PFSK-1 (cell line): ENCODE measurements around the gene SPRR4.

Source experiments
- FOXP2 ChIP-seq: optimal IDR thresholded peaks from 2 replicates; pipeline ENCODE3; 2011; ENCODE audit warnings: borderline replicate concordance, control low read depth, inconsistent platforms; ENCODE audit not compliant: insufficient read depth; ENCODE audit errors: extremely low read length, extremely low read depth
- POLR2AphosphoS5 ChIP-seq: IDR thresholded peaks from 2 replicates; pipeline ENCODE4 v1.6.1; 2012; ENCODE audit warnings: low read depth, mild to moderate bottlenecking, control low read depth, low read length, moderate library complexity
- REST ChIP-seq, 2 experiments: IDR thresholded peaks; 2 replicates each; pipeline versions ENCODE4 v1.6.1 to v1.8.0; 2011 to 2012; ENCODE audit warnings: low read depth in 2 of 2, low read length in 2 of 2, control low read depth in 1 of 2, inconsistent platforms in 1 of 2, mild to moderate bottlenecking in 1 of 2, moderate library complexity in 1 of 2; ENCODE audit not compliant: insufficient read depth in 1 of 2
- SIN3A ChIP-seq: IDR thresholded peaks from 2 replicates; pipeline ENCODE4 v1.6.1; 2012; ENCODE audit warnings: mild to moderate bottlenecking, low read length, moderate library complexity, borderline replicate concordance; ENCODE audit not compliant: insufficient read depth
- TAF1 ChIP-seq: IDR thresholded peaks from 2 replicates; pipeline ENCODE4 v1.6.1; 2012; ENCODE audit warnings: low read length, control low read depth, borderline replicate concordance; ENCODE audit not compliant: insufficient read depth

Gene SPRR4

GRCh38 chr1:152946248-152946647, 24.2 kb upstream of the SPRR4 start:
- TF ChIP-seq REST (IDR thresholded peaks at IDR 0.05; ENCODE audit: insufficient read depth in 1 of 2, low read depth in 2 of 2, low read length in 2 of 2) = no peak
- TF ChIP-seq SIN3A = no peak
- no peak for TF ChIP-seq FOXP2
- no peak for TF ChIP-seq POLR2AphosphoS5
- no peak for TF ChIP-seq TAF1

GRCh38 chr1:152946651-152947256, 23.7 kb upstream of the SPRR4 start, which contains the start of gene SPRR5:
SPRR5 (plus strand) TSS chr1:152947206; CDS start chr1:152948555, 1,349 bp downstream.
- TF ChIP-seq FOXP2 = no peak
- TF ChIP-seq REST (IDR thresholded peaks at IDR 0.05; ENCODE audit: insufficient read depth in 1 of 2, low read depth in 2 of 2, low read length in 2 of 2) = no peak
- no peak for TF ChIP-seq POLR2AphosphoS5
- no peak for TF ChIP-seq TAF1
- TF ChIP-seq SIN3A = no peak

- no peak for TF ChIP-seq REST (IDR thresholded peaks at IDR 0.05; ENCODE audit: insufficient read depth in 1 of 2, low read depth in 2 of 2, low read length in 2 of 2)
- TF ChIP-seq TAF1 = no peak
- TF ChIP-seq SIN3A = no peak
These were observed 18.7 kb upstream of the SPRR4 start for GRCh38 chr1:152951711-152952110.

- TF ChIP-seq REST (IDR thresholded peaks at IDR 0.05; ENCODE audit: insufficient read depth in 1 of 2, low read depth in 2 of 2, low read length in 2 of 2) (no peak), SIN3A (no peak), FOXP2 (no peak), TAF1 (no peak), POLR2AphosphoS5 (no peak)
These were observed 16.7 kb upstream of the SPRR4 start for GRCh38 chr1:152953761-152954160.

GRCh38 chr1:152954436-152954835, 16.0 kb upstream of the SPRR4 start:
- TF ChIP-seq REST (IDR thresholded peaks at IDR 0.05; ENCODE audit: insufficient read depth in 1 of 2, low read depth in 2 of 2, low read length in 2 of 2) (no peak), TAF1 (no peak)
